ENCODE measurements around the gene LCMT2.

The LCMT2 gene

DNA sequence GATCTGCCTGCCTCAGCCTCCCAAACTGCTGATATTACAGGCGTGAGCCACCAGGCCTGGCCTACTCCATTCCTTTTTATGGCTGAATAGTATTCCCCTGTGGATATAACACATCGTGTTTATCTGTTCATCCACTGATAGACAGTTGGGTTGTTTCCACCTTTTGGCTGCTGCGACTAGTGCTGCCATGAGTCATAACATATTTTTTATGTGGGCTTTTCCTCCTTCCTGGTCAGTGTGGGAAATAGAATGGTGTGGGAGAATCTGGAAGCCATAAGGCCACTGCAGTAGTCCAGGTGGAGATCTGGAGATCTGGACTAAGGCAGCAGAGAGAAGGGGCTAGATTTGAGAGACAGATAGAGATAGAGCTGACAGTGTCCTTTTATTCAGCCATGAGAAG lies 16.2 kb downstream of the LCMT2 start:
- H3K9ac ChIP-seq = no peak overlapping the region
- no peaks in the 10 kb centered on the region for H3K9me3 ChIP-seq (ENCODE audit: control insufficient read depth, low read length)
- H3K27me3 ChIP-seq (ENCODE audit: control insufficient read depth, insufficient read depth, low read length) = no peaks in the 10 kb centered on the region
- H3K27ac ChIP-seq = no peak overlapping the region
- no peak overlapping the region for H3K4me3 ChIP-seq (ENCODE audit: low read depth, low read length)
- H3K4me2 ChIP-seq (ENCODE audit: low read length) = no peak overlapping the region
- no peak overlapping the region for H2AFZ ChIP-seq
- H3K4me1 ChIP-seq = no peaks in the 10 kb centered on the region
- no peaks in the 10 kb centered on the region for H3K36me3 ChIP-seq (ENCODE audit: control insufficient read depth, insufficient read depth, low read length)
- TF ChIP-seq, protein P1, sequence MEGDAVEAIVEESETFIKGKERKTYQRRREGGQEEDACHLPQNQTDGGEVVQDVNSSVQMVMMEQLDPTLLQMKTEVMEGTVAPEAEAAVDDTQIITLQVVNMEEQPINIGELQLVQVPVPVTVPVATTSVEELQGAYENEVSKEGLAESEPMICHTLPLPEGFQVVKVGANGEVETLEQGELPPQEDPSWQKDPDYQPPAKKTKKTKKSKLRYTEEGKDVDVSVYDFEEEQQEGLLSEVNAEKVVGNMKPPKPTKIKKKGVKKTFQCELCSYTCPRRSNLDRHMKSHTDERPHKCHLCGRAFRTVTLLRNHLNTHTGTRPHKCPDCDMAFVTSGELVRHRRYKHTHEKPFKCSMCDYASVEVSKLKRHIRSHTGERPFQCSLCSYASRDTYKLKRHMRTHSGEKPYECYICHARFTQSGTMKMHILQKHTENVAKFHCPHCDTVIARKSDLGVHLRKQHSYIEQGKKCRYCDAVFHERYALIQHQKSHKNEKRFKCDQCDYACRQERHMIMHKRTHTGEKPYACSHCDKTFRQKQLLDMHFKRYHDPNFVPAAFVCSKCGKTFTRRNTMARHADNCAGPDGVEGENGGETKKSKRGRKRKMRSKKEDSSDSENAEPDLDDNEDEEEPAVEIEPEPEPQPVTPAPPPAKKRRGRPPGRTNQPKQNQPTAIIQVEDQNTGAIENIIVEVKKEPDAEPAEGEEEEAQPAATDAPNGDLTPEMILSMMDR (IDR thresholded peaks at IDR 0.05) = no peak
- no peaks in the 10 kb centered on the region for H3K79me2 ChIP-seq

DNA sequence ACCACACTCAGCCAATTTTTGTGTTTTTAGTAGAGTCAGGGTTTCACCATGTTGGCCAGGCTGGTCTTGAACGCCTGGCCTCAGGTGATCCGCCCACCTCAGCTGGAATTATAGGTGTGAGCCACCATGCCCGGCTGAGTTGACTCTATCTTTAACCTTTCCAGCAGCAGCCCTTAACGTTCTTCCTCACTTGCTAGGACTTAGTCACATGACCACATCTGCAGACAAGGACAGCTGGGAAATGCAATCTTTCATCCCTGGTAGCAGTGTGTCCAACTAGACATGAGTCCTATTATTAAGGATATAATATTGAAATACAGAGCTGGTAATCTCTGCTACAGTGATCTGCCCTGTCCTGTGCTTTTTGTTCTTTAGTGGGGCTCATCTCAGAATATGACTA lies 18.0 kb downstream of the LCMT2 start:
- Histone ChIP-seq H3K4me3 (ENCODE audit: low read depth, low read length) (no peak overlapping the region), H3K4me2 (ENCODE audit: low read length) (no peak overlapping the region), H3K27ac (no peak overlapping the region), H3K9ac (no peak overlapping the region), H3K4me1 (no peaks in the 10 kb centered on the region), H3K27me3 (ENCODE audit: control insufficient read depth, insufficient read depth, low read length) (no peaks in the 10 kb centered on the region), H3K9me3 (ENCODE audit: control insufficient read depth, low read length) (no peaks in the 10 kb centered on the region), H3K36me3 (ENCODE audit: control insufficient read depth, insufficient read depth, low read length) (no peaks in the 10 kb centered on the region), H2AFZ (no peak overlapping the region), H3K79me2 (no peaks in the 10 kb centered on the region)
- TF ChIP-seq, protein P1 (IDR thresholded peaks at IDR 0.05) = no peak

DNA sequence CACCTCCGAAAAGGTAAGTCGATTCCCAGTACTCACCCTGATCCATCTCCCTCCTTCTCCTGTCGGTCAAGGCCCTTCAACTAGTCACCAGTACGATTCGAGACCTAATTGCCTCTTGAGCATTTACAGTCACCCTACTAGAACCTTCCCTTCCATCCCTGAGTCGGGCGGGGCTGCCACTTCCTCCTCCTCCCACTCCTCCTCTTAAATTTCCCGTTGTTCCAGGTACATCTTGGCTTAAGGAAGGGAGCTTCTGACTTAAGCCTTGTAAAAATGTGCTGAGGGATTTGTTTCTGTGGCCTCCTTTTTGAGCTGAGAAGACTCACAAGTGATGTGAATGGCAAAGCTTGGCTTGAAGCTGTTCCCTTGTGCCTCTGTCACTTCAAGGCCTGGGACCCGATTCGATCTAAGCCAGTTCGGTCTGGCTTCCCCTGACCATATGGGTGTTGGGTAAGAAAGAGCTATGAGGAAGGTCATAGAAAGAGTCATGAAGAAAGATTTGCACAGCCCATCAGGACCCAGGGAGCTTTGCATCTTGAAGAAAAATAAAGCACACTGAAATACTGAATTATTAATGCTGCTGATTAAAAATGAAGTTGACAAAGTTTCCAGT lies 28.1 kb downstream of the LCMT2 start, which contains the start of gene TGM7:
TGM7 (minus strand) TSS at position 51 of the 613 bp plus-strand sequence.
- no peak within 1 kb of the TSS for H3K27ac ChIP-seq
- no peak within 1 kb of the TSS for H3K4me2 ChIP-seq (ENCODE audit: low read length)
- no peaks in the 10 kb centered on the region for H3K4me1 ChIP-seq
- no peak within 1 kb of the TSS for H2AFZ ChIP-seq
- no peak within 1 kb of the TSS for H3K9ac ChIP-seq
- no peaks in the 10 kb centered on the region for H3K36me3 ChIP-seq (ENCODE audit: control insufficient read depth, insufficient read depth, low read length)
- no peaks in the 10 kb centered on the region for H3K9me3 ChIP-seq (ENCODE audit: control insufficient read depth, low read length)
- no peak within 1 kb of the TSS for H3K4me3 ChIP-seq (ENCODE audit: low read depth, low read length)
- H3K27me3 ChIP-seq (ENCODE audit: control insufficient read depth, insufficient read depth, low read length) = no peaks in the 10 kb centered on the region
- no peaks in the 10 kb centered on the region for H3K79me2 ChIP-seq
- TF ChIP-seq, protein P1 (IDR thresholded peaks at IDR 0.05) = no peak

DNA sequence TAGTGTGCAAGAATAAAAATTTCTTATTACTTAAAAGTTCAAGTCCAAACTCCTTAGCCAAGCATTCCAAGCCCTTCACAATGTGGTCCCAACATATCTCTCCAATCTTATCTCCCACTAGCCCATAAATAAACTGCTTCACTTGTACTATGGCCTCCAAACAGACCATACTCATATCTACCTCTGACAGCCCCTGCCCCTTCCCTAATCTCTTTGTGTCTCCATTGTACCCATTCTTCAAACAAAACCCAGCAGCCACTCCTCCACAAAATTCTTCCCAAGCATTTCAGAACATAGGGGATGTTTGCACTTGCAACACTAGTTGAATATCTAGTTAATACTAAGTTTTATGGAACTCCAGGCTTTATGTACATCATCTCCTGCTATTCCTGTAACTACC lies 30.5 kb downstream of the LCMT2 start:
- H3K4me1 ChIP-seq = no peaks in the 10 kb centered on the region
- TF ChIP-seq, protein P1 (IDR thresholded peaks at IDR 0.05) = no peak
- H3K9ac ChIP-seq = no peak overlapping the region
- H3K4me3 ChIP-seq (ENCODE audit: low read depth, low read length) = no peak overlapping the region
- no peak overlapping the region for H3K4me2 ChIP-seq (ENCODE audit: low read length)
- H3K27ac ChIP-seq = no peak overlapping the region
- H3K9me3 ChIP-seq (ENCODE audit: control insufficient read depth, low read length) = no peaks in the 10 kb centered on the region
- no peak overlapping the region for H2AFZ ChIP-seq
- H3K79me2 ChIP-seq = no peaks in the 10 kb centered on the region
- no peaks in the 10 kb centered on the region for H3K36me3 ChIP-seq (ENCODE audit: control insufficient read depth, insufficient read depth, low read length)
- no peaks in the 10 kb centered on the region for H3K27me3 ChIP-seq (ENCODE audit: control insufficient read depth, insufficient read depth, low read length)

DNA sequence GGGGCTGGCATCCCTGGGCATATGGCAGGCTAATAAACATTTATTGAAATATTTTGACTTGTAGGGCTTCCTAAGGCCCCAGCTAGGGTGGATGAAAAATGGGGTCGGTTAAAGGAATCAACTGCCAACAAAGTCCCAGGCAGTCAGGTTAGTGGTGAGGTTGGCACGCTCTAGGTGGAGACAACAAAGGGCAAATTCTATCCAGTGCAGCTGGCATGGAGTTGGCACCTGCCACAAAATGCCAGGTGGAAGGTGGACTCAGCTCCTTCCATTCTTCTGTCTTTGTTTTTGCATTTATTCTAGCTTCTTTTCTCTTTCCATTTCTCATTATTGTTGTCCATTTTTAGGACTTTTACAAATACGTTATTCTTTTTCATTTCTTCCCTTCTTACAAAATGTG lies 31.0 kb downstream of the LCMT2 start:
- Histone ChIP-seq H3K4me2 (ENCODE audit: low read length) (no peak overlapping the region), H3K27ac (no peak overlapping the region), H3K27me3 (ENCODE audit: control insufficient read depth, insufficient read depth, low read length) (no peaks in the 10 kb centered on the region), H3K36me3 (ENCODE audit: control insufficient read depth, insufficient read depth, low read length) (no peaks in the 10 kb centered on the region), H3K4me3 (ENCODE audit: low read depth, low read length) (no peak overlapping the region), H3K9me3 (ENCODE audit: control insufficient read depth, low read length) (no peaks in the 10 kb centered on the region), H3K9ac (no peak overlapping the region), H3K79me2 (no peaks in the 10 kb centered on the region), H2AFZ (no peak overlapping the region), H3K4me1 (no peaks in the 10 kb centered on the region)
- TF ChIP-seq, protein P1 (IDR thresholded peaks at IDR 0.05) = no peak

Data from parathyroid adenoma (tissue), 2 donors.